ENCODE results near the gene ENTHD1. TPM values are rescaled to one million over a fixed set of nuclear protein-coding genes. Genes with fewer than 3 reads are reported as not detected.

Gene ENTHD1
- total and polyA plus RNA-seq, 12 donors = 0.09 TPM; not detected in 11

DNA sequence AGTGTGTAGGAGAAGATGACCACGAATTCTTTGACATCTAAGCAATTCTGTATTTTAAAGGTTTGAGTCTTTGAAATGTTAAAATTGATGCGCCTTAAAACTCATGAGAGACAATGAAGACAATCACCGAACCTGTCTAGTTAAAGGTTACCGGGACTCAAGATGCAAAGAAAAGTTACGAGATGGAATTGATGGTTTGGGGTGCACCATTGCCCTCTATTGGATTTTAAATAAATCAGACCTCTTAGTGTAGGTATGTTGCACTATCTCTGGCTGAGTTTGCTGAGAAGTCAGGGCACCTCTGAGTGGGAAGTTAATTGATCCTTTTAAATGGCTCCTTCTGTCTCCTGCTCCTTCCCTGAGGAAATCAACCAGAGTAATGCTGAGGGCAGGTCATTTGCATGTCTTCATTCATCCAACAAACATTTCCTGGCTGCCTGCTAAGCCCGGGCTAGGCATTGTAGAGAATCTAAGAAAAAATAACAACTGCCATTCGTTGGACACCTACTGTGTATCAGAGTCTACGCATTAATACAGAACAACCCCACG, 47.3 kb upstream of the ENTHD1 start:
- TF ChIP-seq, protein P1, sequence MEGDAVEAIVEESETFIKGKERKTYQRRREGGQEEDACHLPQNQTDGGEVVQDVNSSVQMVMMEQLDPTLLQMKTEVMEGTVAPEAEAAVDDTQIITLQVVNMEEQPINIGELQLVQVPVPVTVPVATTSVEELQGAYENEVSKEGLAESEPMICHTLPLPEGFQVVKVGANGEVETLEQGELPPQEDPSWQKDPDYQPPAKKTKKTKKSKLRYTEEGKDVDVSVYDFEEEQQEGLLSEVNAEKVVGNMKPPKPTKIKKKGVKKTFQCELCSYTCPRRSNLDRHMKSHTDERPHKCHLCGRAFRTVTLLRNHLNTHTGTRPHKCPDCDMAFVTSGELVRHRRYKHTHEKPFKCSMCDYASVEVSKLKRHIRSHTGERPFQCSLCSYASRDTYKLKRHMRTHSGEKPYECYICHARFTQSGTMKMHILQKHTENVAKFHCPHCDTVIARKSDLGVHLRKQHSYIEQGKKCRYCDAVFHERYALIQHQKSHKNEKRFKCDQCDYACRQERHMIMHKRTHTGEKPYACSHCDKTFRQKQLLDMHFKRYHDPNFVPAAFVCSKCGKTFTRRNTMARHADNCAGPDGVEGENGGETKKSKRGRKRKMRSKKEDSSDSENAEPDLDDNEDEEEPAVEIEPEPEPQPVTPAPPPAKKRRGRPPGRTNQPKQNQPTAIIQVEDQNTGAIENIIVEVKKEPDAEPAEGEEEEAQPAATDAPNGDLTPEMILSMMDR (IDR thresholded peaks at IDR 0.05) = no peak
- no peak overlapping the region for H3K27ac ChIP-seq
- no peak for DNase-seq
- intact Hi-C loops (cut with DNase I) = loop anchor here in 2 of 10 donors (5.0 to 10.0 kb wide), 2 partner anchors 74 to 81 kb away; no protein-coding TSS in a partner anchor
- H3K36me3 ChIP-seq = no peaks in the 10 kb centered on the region
- H3K4me1 ChIP-seq = peaks cover 0 to 15% (median 0%) of the 10 kb centered on the region in 9 donors
- 68 to 69% methylated on average over 9 of the region's 9 CpGs for WGBS, 2 donors
- H3K27me3 ChIP-seq = peaks cover 0 to 26% (median 8%) of the 10 kb centered on the region in 7 donors
- H3K4me3 ChIP-seq = no peak overlapping the region
- ATAC-seq = no peak
- no peaks in the 10 kb centered on the region for H3K9me3 ChIP-seq

DNA sequence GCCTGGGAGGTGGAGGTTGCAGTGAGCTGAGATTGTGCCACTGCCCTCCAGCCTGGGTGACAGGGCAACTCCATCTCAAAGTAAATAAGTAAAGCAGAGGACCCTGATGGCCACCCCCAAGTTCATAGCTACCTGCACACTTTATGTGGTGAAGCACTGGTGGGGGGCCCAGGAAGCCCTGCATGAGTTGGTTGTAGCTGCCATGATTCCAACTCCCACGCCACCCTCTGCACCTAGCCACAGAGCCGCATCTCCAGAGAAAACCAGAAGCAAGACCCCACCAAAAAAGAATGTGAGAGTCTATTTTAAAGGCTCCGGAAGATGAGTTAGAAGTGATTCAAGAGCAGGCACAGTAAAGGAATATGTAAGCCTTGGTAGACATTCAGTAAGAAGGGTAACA, 46.3 kb upstream of the ENTHD1 start:
- H3K27me3 ChIP-seq = peaks cover 0 to 26% (median 16%) of the 10 kb centered on the region in 7 donors
- no peaks in the 10 kb centered on the region for H3K36me3 ChIP-seq
- H3K4me3 ChIP-seq = no peak overlapping the region
- intact Hi-C loops (cut with DNase I) = loop anchor here in 3 of 10 donors (5.0 to 10.0 kb wide), 3 partner anchors 75 to 85 kb away; no protein-coding TSS in a partner anchor
- no peak overlapping the region for H3K27ac ChIP-seq
- 93 to 99% methylated on average over 3 of the region's 3 CpGs for WGBS, 2 donors
- H3K9me3 ChIP-seq = no peaks in the 10 kb centered on the region
- peaks cover 0 to 15% (median 0%) of the 10 kb centered on the region in 9 donors for H3K4me1 ChIP-seq
- TF ChIP-seq, protein P1 (IDR thresholded peaks at IDR 0.05) = no peak
- ATAC-seq = no peak
- no peak for DNase-seq

DNA sequence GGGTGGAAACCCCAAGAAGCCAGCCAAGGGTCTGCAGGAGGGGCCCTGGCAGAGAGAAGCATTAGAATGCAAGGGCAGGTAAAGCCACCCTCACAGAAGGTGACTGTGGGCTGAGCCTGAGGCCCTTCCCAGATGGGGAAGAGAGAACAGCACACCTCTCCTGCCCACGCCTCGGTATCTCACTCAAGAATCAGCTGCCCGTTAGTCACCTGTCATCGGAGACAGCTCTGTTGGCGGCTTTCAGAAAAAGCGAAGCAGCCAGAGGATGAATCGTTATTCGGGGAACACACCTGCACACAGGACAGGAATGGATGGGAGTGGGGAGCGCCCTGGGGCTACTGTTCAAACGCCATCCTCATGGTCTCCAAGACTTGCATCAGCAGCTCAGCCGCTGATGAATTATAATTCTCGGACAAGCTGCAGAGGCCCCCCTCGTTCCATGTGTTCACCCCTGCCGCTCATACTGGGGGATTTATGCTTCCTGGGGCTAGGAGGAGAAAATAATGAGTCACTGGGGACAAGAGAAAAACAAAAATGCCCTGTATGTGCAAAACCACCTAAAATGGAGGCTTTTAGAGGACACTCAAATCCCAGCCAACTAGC, 45.0 kb upstream of the ENTHD1 start:
- H3K4me1 ChIP-seq = peaks cover 0 to 15% (median 0%) of the 10 kb centered on the region in 9 donors
- 81 to 86% methylated on average over 14 of the region's 14 CpGs for WGBS, 2 donors
- no peak for DNase-seq
- TF ChIP-seq, protein P1 (IDR thresholded peaks at IDR 0.05) = no peak
- H3K36me3 ChIP-seq = no peaks in the 10 kb centered on the region
- no peak overlapping the region for H3K27ac ChIP-seq
- ATAC-seq = no peak
- intact Hi-C loops (cut with DNase I) = loop anchor here in 1 of 10 donors (10.0 kb wide), 1 partner anchor 86 kb away; no protein-coding TSS in a partner anchor
- H3K27me3 ChIP-seq = peaks cover 0 to 29% (median 17%) of the 10 kb centered on the region in 7 donors
- H3K4me3 ChIP-seq = no peak overlapping the region
- H3K9me3 ChIP-seq = no peaks in the 10 kb centered on the region

DNA sequence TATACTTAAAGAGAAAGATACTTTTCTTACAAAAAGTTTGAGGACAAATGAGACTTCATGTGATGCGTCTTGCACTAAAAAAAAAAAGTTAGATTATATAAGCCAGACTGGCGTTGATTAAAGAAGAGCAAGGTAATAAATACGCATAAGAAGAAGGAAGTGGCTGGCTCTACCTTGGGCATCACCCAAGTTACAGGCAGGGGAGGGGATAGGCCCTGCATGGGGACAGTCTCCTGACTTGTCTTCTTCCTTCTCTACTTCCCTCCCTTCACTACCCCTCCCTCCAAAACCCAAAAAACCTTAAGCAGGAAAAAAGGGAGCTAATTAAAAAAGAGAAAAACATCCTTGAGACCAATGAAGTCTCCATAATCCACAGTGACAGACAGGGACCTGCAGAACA, 44.3 kb upstream of the ENTHD1 start:
- Histone ChIP-seq H3K4me3 (no peak overlapping the region), H3K4me1 (peaks cover 0 to 11% (median 0%) of the 10 kb centered on the region in 9 donors), H3K9me3 (no peaks in the 10 kb centered on the region), H3K36me3 (no peaks in the 10 kb centered on the region), H3K27me3 (peaks cover 0 to 30% (median 17%) of the 10 kb centered on the region in 7 donors), H3K27ac (no peak overlapping the region)
- intact Hi-C loops (cut with DNase I) = loop anchor here in 1 of 10 donors (10.0 kb wide), 1 partner anchor 87 kb away; no protein-coding TSS in a partner anchor
- DNase-seq (no peak), ATAC-seq (no peak)
- WGBS, 2 donors = 82 to 91% methylated on average over 3 of the region's 3 CpGs
- TF ChIP-seq, protein P1 (IDR thresholded peaks at IDR 0.05) = no peak

Measured in heart right ventricle (tissue), 16 donors.